HepG2 (cell line): ENCODE results near the gene SOWAHA.

Experiments used
- CREM ChIP-seq, 2 experiments: sonication (generic) in 1 of 2; formaldehyde crosslinking in 1 of 2; IDR thresholded peaks; 2 replicates each; pipeline versions ENCODE4 v1.4.0 to v1.6.1; 2016 to 2020; ENCODE audit warnings: antibody characterized with exemption in 1 of 2, mild to moderate bottlenecking in 1 of 2, missing genetic modification reagents in 1 of 2
- CTCF ChIP-seq: sonication (generic); formaldehyde crosslinking; IDR thresholded peaks from 2 replicates; pipeline ENCODE4 v1.5.0; 2020; ENCODE audit warnings: mild to moderate bottlenecking, missing genetic modification reagents, moderate library complexity
- ELK4 ChIP-seq: sonication (generic); formaldehyde crosslinking; IDR thresholded peaks from 2 replicates; pipeline ENCODE4 v1.9.0; 2021; ENCODE audit warnings: missing genetic modification reagents, borderline replicate concordance
- HOXA3 ChIP-seq: sonication (generic); formaldehyde crosslinking; IDR thresholded peaks from 2 replicates; pipeline ENCODE4 v1.5.0; 2020; ENCODE audit warnings: missing genetic modification reagents
- JDP2 ChIP-seq: sonication (generic); formaldehyde crosslinking; IDR thresholded peaks from 2 replicates; pipeline ENCODE4 v1.8.1; 2022; ENCODE audit warnings: missing genetic modification reagents, borderline replicate concordance
- MAX ChIP-seq: IDR thresholded peaks from 2 replicates; pipeline ENCODE4 v1.6.1; 2012; ENCODE audit warnings: inconsistent platforms
- NCOR1 ChIP-seq: fragments of 200-600 bp; sonication (generic); IDR thresholded peaks from 2 replicates; pipeline ENCODE4 v1.7.0; 2017; ENCODE audit warnings: antibody characterized with exemption, low read length, borderline replicate concordance
- PAF1 ChIP-seq: IDR thresholded peaks from 2 replicates; pipeline ENCODE4 v1.6.1; 2016; ENCODE audit warnings: missing genetic modification reagents, missing compliant biosample characterization
- ZBTB10 ChIP-seq: sonication (generic); formaldehyde crosslinking; IDR thresholded peaks from 2 replicates; pipeline ENCODE4 v1.4.0; 2020; ENCODE audit warnings: missing genetic modification reagents, borderline replicate concordance
- ZC3H4 ChIP-seq: sonication (generic); formaldehyde crosslinking; IDR thresholded peaks from 2 replicates; pipeline ENCODE4 v1.4.0; 2020; ENCODE audit warnings: missing genetic modification reagents, borderline replicate concordance
- ZNF205 ChIP-seq: IDR thresholded peaks from 2 replicates; pipeline ENCODE4 v1.6.1; 2018; ENCODE audit warnings: missing biosample characterization, missing genetic modification reagents
- ZNF354B ChIP-seq: sonication (generic); formaldehyde crosslinking; IDR thresholded peaks from 2 replicates; pipeline ENCODE4 v1.8.0; 2022; ENCODE audit warnings: mild to moderate bottlenecking, missing genetic modification reagents

- TF ChIP-seq CTCF = no peak
- TF ChIP-seq ZBTB10 (CRISPR knock-in tag) = no peak
- TF ChIP-seq MAX = no peak
- no peak for TF ChIP-seq ZNF205 (CRISPR knock-in tag)
- no peak for TF ChIP-seq ZNF354B
- no peak for TF ChIP-seq ELK4 (CRISPR knock-in tag)
- no peak for TF ChIP-seq JDP2 (CRISPR knock-in tag)
- no peak for TF ChIP-seq PAF1 (CRISPR knock-in tag)
- TF ChIP-seq NCOR1 = no peak
- no peak for TF ChIP-seq HOXA3 (CRISPR knock-in tag)
- TF ChIP-seq CREM (IDR thresholded peaks at IDR 0.05) = no peak
- no peak for TF ChIP-seq CREM (CRISPR knock-in tag; IDR thresholded peaks at IDR 0.05)
- TF ChIP-seq ZC3H4 = no peak
Measured at GRCh38 chr5:132779961-132780360, 33.1 kb upstream of the SOWAHA start.
